GM18498 (cell line): Measurements from ENCODE around the gene SLC35B4.
"Not testable (repeated sequence)": the region's sequence is repeated elsewhere in the genome, so short reads cannot be mapped to it uniquely, and the experiment has no call there.

Experiments used
- ATAC-seq: cut with Tn5 transposase; IDR thresholded peaks from one replicate; pipeline ENCODE4 v1.9.1; 2021; ENCODE audit warnings: mild to moderate bottlenecking, moderate library complexity; ENCODE audit not compliant: unreplicated experiment

The SLC35B4 gene

DNA sequence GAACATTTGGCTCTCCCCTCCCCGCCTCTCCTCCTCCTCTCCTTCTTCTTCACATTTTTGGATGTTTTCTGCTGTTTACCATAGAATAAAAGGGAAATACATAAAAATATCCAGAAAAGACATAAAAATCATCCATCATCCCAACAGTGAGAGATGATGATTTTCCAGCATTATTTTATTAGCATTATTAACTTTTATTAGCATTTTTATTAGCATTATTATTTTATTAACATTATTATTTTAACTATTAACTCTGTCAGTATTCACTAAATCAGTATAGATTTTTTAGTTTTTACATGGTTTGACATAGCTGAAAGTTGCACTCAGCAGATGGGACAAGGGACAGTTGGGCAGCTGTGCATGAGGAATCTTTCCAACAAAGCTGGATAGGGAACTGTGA lies 16.2 kb upstream of the SLC35B4 start:
- ATAC-seq, result no peak

DNA sequence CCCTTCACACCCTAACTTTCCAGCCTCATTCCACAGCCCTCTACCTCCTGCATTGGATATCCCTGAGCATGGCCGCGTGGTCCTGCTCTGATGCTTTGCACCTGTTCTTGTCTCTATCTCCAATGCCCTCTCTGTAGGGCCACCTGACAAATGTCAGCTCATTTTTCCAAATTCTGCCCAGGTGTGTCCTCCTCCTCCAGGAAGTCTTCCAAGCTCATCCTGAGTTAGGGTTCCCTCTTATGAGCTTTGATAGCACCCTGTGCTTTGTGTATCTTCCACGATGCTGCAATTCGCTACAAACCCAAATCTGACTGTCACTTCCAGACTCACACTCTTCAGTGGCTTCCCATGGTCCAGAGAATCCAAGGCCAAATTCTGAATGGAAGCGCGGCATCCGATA lies 14.7 kb upstream of the SLC35B4 start:
- no peak for ATAC-seq

DNA sequence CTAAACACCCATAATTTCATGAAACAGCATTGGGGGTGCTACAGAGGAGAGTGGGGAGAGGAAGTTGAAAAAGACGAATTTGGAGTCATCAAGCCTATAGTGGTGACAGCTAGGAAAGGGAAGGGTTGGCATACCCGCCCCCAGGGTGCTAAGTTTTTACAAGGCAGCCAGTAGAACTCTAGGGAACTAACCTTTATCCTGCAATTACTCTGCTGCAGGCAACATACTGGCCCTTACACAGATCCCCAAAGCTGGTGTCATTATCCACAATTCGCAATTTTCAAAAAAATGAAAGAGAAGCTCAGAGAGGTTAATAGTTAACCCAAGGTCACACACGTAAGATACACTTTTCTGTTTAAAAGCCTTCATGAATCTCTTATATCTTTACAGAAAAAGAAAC lies 14.2 kb upstream of the SLC35B4 start:
- no peak for ATAC-seq

DNA sequence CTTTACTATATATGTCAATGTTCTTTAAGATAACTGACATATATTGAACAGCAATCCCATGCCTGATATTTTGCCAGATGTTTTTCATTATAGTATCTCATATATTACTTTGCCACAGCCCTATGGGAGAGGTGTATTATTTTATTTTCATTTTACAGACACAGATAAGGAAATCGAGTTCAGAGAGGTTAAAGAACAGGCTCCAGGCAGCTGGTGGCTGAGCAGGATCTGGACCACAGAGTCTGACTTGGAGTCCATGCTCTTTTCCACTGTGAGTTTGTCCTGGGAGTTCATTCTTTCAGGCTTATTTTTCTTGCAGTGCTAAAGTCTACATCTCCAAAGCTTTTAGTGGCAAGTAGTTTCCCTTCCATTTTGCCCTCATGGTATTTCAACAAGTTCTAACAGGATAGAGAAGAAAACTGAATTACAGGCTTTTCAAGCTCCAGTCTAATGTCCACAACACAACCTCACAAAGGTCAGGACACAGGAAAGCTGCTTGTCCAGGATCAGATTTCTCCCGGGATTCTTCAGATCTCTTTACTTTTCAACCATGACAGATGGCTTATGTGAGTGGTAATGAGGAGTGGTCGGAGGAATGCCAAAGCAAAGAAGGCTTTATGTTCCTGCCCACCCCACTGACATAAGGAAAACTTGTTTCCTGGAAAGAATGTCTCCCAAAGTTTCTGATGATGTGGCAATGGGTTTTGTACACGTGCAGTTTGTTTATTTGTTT lies 13.1 kb upstream of the SLC35B4 start:
- no peak for ATAC-seq

DNA sequence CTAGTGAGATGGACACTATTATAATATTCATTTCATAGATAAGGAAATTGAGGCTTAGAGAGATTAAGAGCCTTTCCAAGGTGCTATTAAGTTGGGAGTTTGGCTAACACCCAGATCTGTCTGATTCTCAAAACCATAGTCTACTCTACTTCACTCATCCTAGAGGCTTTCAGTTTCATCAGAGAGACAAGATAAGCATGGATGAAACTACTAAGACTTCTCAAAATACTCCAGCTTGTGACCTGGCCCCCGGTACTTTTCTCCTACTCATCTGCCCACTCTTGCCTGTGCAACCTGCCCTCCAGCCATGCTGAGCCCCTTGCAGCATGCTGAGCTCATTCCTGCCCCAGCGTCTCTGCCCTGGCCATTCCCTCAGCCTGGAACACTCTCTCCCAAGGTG lies 12.2 kb upstream of the SLC35B4 start:
- no peak for ATAC-seq

DNA sequence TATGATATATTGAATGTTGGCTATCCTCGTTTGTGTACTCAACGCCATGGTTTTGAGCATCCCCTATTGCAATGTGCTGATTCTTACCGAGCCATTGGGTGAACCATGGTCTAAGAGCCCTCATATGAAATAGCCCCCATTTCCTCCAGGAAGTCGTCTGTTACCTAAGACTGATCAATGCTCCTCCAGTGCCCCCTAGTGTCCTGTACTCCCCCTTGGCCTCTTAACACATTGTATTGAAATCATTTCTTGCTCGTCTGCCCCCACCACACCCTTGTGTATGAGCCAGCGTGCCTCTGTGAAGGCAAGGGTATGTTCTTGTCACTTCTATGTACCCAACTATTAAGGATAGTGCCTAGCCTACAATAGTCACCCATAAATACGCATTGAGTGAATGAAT lies 11.2 kb upstream of the SLC35B4 start:
- ATAC-seq, result no peak

DNA sequence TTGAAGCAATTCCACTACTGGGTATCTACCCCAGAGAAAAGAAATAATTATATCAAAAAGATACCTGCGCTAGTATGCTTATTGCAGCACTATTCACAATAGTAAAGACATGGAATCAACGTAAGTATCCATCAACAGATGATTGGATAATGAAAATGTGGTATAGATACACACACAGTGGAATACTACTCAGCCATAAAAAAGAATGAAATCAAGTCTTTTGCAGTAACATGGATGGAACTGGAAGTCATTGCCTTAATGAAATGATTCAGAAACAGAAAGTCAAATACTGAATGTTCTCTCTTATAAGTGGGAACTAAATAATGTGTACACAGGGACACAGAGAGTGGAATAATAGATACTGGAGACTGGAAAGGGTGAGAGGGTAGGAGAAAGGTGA lies 7.4 kb upstream of the SLC35B4 start:
- ATAC-seq, result no peak

DNA sequence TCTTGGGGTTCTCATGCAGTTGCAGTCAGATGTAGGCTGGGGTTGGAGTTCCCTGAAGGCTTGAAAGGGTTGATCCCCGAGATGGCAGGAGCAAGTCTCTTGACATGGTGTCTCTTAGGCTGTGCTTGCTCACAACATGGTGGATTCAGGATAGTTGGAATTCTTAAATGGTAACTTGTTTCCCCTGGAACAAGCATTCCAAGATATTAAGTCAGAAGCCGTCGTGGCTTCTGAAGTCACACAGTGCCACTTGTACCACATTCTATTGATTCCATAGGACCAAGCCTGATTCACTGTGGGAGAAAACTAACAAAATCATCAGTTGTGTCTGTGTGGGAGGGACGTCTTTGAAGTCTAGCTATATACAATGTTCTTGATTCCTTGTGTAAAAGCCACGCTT lies 3.5 kb upstream of the SLC35B4 start:
- ATAC-seq, result no peak

DNA sequence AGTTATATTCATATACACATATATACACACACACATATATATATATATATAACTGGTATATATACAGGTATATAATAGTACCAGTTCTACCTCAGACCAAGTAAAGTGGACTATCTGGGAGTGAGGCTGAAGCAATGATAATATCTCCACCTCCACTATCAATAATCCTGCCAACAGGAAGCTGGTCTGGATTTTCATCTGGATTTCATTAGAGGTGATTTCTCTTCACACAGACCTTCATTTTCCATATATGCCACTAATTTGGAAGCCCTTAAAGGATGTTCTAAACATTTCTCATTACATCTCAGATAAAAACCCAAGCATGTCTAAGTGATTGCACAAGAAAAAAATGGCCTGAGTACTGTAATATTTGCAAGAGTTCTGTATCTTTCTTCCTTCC lies 1.7 kb upstream of the SLC35B4 start:
- no peak for ATAC-seq

DNA sequence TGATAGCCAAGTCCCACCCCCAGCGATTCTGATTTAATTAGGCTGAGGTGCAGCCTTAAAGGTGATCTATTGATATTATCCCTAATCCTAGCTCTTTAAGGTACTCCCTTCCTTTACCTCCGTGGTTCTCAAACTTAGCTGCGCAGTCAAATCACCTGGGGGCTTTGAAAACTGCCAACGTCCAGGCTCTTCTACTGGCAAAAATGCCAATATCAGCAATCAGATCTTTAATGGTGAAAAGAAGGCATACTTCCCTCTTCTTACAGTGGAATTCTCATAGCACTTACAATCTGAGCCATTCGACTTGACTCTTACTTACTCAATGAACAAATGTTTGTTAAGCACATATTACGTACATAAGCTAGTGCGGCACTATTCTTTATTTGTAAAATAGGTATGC lies 704 bp upstream of the SLC35B4 start:
- ATAC-seq, result no peak

DNA sequence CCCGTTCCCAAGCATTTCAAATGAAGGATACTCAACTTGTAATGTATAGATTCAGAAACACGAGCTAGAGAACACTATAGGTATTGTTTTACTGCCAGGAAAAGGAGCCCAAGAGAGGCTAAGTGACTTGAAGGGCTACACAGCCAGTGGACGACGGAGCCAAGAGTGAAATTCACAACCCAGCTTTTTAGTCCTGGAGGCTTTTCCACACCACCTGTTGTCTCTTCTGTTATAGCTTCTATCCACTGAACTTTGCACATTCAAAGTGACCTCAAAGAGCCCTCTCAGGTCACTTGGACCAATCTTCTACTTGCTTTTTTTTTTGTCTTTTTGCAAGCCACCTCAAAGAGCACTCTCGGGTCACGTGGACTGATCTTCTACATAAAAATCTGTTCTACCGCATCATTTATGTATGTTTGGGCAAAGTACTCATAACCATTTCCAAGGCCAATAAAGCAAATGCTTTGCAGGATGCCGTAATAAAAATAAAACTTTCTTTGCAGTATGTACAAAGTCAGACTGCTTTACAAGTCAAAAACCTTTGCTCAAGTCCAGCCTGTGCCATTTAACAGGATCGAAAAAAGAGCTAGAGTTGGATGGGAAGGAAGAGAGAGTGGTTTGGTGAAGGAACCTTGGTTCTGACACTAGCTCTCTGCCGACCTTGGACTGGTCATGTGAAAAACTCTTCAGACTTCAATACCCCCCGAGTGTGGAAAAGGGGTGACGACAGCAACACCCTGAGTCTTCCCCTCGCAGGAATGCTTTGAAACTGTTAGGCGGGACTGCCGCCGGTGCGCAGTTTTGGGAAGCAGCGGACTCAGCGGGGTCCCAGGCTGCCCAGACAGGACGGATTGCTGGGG lies 821 bp downstream of the SLC35B4 start:
- no peak for ATAC-seq

DNA sequence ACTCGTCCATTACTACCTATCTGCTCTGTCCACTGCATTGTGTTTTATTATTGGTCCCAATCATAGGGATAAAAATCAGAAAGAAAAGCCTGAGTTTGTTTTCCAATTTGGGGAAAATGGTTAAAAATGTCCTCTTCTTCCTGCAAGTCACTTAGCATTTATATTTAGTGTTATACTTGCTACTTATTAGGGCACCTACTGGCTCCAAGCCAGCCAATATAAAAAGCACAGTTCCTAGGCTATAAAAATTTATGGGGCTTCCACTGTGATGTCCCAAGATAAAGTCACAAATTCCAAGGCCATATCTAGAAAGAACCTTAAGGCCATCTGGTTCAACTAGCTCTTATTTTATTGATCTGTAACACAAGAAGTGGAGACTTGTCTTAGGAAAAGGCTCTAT lies 3.2 kb downstream of the SLC35B4 start:
- ATAC-seq, result no peak

DNA sequence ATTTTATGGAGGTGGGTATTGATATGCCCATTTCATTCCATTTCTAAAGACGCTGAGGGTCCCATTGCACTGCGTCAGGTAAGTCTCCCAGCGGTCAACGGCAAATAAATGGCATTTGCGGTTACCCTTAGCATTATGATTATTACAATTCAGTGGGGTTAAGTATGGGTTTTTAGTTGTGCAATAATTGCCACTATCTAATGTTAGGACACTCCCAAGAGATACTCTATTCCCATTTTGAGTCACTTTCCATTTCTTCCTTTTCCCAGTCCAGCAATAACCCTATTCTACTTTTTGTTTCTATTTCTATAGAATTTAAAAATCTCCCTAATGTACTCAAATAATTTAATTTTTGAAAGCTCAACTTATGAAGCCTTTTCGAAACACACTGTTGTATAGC lies 4.0 kb downstream of the SLC35B4 start:
- no peak for ATAC-seq

DNA sequence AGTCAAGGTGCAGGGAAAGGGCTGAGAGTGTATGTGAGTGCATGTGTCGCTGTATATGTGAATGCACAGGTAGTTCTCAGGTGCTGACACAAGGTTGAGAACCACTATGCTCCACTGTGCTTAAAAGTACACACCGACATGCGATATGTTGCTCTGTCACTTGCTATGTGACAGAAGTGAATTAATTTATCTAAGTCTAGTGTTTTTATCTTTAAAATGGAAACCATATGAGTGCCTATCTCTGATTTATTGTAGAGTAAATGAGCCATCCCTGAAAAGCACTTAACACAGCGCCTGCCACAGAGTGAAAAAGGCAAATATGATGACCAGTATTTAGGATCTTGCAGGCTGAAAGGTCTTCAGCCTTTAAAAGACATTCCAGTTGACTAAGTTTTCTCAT lies 4.9 kb downstream of the SLC35B4 start:
- ATAC-seq, result no peak

DNA sequence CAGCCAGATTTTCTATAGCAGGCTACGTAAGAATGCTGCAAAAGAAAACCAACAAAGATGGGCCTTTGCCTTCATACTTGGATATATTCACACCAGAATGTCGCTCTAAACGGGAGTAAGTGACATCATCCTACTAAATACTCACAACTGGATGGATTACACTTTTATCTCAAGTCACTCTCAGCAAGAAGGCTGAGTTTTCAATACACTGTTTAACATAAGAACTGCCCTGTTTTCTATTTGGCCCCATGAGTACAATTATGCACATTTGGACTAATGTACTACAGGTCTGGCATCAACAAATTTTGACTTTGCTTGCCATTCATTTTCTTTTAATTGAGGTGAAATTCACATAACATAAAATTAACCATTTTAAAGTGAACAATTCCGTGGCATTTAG lies 8.2 kb downstream of the SLC35B4 start:
- ATAC-seq, result no peak

DNA sequence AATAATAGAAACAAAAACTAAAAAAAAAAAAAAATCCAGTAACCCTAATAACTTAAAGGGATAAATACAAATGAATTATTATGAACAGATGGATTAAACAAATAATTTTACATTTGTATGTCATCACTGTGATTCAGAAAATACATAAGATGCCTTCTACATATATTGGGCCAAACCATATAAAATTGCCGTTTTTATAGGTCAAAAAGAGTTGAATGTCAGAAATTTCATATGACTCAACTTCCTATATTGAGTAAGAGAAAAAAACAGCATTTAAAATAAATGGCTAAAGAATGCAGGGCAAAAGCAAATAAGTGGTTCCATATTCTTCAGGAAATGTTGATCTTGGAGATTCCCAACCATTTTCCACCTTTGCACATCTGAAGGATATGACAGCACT lies 9.4 kb downstream of the SLC35B4 start:
- no peak for ATAC-seq

DNA sequence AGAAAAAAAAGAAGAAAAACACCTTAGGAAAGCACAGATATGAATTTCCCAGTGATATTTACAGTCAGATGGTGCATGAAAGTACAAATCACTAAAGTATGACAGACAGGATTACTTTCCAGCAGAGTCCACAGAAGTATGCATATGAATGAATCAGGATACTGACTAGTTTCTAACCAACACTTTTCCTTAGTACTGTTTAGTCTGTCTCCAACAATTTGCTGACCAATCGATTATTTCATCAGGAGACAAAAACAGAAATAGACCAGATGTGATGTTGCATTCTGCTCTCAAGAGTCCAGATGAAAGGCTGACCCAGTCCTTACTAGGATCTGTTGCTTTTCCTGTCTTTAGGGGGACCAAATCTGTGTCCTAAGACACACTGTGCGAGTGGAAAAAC lies 14.6 kb downstream of the SLC35B4 start:
- no peak for ATAC-seq

DNA sequence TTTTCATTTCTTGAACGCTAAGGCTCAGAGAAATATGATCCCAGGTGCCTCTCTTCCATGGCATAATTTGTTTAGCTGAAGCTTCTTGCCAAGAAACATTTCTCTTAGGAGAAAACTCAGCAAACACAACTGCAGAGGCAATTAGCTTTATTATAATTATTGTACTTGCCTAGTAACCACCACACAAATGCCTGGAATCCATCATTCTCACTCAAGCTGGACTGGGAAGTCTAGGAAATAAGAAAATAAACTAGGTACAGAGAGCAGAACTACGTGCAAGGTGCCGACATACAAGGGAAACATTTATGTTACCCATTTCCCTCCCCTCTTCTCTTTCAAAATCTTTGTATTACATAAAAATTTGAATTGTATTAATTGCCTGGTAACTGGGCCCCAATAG lies 15.1 kb downstream of the SLC35B4 start:
- no peak for ATAC-seq

DNA sequence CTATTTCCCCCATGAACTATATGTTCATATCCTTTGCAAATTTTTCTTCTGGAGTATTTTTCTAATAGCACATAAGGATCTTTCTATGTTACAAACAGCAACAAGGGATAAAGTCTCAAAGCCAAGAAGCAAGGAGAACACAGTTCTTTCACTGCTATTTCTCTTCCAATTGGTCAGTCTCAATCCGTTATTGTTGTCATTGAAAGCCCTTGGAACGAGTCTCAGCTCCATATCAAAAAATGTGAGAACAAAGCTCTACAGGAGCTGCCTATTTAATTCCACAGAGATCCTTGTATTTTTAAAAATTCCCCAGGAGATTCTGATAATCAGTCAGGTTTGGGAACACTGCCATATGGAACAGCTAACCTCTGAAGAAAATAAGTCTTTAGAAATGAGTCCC lies 15.7 kb downstream of the SLC35B4 start:
- no peak for ATAC-seq

DNA sequence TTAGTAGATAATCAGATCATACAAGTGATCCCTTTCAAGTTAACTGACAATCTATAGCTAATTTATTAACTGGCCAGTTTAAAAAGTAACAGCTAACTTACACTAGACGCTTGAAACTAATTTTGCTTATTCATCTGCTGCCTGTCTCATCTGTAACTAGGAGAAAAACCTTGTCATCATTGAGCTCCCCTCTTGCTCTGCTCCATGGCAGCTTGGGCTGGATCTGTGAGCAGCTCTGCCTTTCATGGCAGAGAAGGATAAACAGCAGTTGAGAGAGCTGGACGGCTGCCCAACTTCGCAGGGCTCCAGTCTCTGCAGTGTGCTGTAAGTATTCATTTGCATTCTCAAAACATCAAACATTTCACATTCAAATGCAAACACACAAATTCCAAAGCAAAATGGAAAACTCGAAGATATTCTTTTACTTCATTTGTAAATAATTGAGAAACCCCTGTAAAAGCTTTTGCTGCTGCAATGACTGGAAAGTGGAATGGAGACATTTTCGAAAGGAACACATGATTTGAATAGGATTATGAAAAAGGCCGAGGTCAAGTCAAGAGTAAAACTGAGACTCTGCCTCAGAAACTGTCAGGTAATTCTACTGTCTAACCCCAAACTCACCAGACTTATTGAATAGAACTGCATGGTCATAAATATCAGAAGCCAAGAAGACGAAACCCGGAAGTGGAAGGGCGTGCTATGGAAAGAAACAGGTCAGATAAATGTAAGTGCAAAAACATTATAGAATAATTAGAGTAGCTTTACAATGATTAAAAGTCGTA lies 17.6 kb downstream of the SLC35B4 start:
- no peak for ATAC-seq

DNA sequence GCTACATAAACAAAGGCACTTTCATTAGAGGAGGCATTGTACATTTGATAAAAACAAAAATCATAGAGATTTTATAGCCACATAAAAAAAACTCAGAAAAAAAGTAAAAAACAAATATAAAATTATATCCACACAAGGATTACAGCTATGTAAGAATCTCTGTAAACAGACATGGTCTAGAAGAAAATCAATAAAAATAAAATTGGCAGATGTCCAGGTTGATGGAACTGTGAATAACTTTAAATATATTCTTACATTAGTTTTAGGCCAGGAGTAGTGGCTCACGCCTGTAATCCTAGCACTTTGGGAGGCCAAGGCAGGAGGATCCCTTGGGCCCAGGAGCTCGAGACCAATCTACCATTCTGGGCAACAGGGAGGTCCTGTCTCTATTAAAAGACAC lies 19.2 kb downstream of the SLC35B4 start:
- ATAC-seq, result no peak

DNA sequence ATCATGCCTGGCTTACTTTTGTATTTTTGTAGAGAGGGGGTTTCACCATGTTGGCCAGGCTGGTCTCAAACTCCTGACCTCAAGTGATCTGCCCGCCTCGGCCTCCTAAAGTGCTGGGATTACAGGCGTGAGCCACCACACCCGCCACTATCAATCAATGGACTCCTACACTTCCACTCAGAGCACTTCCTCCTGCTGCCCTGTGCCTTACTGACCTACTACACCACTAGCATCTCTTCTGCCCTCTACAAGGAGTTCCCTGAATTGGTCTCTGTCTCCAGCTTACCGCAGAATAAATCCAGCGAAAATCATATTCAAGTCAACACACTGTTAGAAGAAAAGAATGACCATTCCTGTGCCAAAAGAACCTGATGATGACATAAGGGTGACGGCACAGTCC lies 20.7 kb downstream of the SLC35B4 start:
- not testable (repeated sequence) for ATAC-seq
